Effector CD4-positive, alpha-beta T cell (primary cell): ENCODE results near the gene SMPD4.
"Not testable (repeated sequence)": the region's sequence is repeated elsewhere in the genome, so short reads cannot be mapped to it uniquely, and the experiment has no call there.

Experiments used
- DNase-seq: peaks from one replicate; pipeline ENCODE4 v3.0.0-alpha.2; 2020

Gene SMPD4

DNA sequence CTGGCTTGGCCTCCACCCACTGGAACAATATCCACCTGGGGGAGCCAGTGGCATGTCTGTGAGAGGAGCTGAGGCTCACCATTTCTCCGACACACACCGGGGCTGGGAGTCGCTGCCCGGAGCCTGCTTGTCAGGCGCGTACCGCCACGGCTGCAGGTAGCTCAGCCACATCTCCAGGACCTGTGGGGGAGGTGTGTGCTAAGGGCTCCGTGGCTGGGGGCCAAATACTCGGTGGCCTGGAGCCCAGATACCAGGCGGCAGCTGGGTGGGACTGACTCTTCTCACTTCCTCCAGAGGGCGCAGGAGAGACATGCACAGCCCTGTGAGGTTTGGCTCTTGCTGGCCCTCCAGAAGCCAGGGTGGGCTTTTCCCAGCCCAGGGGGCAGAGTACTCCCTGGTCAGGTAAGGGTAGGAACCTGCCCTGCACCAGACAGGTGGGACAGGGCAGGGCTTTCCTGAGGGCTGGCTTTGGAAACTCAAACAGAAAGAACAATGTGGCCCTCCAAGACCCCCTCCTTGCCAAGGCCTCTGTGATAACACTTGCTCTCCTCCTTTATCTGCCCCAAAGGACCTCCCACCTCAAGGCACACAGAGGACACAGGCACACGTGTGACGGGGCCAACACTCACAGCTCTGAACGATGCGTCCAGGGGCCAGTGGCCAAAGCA, 25.3 kb downstream of the SMPD4 start:
- DNase-seq: not testable (repeated sequence)

DNA sequence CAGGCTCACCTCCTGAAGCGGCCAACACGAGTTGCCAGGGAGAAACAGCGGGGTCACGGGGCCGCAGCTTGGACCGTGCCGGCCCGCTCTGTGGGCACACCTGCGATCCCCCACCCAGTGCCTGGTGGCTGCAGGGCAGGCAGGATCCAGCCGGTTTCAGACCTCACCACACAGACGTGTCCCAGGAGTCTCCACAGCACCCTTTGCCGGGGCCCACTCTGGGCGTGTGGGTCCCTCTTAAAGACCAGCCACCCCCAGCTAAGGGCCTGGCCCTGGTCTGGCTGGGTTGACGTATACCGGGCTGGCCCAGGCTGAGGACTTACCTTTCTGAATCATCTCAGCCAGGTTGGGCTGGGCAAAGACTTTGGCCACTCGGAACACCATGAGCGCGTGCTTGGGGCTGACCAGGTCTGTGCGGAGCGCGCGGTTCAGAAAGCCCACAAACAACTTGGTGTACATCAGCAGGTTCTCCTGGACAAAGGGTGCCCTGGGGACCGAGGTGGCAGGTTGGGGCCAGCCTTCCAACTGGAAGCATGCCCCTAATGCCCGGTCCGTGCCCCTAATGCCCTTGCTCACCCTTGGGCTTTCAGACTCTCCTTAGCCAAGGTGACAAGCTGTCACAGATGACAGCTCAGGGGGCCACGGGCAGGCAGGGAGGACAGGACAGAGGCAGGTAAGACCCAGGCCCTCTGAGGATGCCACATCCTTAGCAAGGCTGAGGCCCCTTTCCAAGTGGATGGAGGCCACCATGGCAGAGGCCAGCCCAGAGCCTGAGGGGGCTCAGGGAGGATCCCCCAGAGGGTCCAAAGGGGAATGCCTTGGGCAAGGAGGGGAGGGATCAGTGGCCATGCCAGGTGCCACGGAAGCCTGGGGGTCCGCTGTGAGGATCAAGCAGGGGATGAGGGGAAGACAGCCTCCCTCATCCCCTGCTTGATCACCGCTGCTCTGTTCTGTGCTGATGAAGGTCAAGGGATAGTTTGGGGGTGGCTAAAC, 26.3 kb downstream of the SMPD4 start:
- no peak for DNase-seq

DNA sequence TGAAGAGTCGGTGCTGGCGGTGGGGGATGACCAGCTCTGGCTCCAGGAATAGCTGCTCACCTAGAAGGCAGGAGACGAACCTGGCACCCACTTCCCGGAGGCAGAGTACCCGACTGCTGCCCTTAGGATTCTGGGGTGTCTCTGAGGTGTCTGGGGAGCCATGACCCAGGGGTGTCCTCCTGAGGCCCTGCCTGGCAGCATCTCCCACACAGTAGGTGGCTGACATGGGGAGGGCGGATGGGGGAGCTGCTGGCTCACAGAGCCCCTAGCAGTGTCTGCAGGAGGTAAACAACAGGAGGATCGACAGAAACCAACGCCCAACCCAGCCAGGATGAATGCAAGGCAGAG, 27.0 kb downstream of the SMPD4 start:
- DNase-seq: not testable (repeated sequence)

DNA sequence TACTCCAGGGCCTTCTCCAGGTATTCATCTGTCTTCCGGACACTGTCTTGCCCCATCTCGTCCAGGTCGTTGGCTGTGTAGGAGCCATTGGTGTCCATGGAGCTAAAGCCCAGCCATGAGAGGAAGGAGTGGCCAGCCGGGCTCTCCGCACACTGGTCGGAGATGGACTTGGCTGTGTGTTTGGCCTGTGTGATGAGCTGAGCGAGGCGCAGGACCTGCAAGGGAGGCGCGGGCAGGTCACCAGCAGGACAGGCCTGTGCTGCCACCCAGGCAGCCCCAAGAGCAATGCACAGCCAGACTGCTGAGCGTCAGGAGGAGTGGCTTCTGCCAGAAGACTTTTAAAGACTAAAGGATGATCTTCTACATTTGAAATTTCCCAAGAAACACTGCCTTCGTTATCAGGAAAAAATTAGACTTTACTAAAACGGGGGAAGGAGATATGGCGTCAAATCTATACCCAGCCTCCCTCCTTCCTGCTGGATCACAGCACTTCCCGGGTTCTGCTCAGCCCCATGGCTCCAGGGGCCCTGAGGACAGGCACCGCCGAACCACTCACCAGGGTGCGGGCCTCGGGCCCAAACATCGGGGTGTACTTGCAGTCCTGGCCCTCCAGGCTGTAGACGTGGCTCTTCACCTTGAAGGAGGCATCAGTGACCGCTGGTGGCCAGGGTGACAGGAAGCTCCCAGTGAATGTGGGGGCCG, 27.5 kb downstream of the SMPD4 start:
- DNase-seq: not testable (repeated sequence)

DNA sequence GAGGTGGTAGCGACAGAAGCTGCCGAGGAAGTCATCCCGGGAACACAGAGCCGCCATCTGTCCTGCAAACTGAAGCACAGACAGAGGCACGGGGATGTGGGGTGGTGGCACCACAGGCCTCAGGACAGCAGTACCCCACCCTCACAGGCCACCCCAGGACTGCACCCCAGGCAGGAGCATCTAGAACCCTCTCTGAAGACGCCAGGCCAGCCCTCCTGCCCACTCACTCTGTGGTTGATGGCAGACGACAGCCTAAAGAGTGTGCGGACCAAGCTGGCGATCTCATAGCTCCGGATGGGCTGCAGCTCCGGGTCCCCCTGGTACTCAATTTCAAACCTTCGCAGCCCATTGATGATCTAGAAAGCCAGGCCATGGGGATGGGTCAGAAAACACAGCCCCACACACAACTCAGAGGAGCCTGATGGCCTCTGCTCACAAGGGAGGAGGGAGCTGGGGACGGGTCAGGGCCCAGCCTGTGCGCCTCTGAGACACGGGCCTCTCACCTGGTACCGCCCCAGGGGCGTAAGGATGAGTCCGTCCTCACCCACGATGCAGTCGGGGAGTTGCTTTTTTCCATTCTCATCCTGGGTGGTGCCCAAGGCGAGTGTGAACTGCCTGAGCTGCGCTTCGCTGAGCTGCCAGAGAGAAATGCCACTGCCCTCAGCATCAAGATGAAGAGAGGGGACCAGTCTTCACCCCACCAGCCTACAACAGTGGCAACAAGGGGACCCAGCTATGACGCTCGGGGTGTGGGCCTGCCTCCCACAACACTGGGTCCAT, 28.4 kb downstream of the SMPD4 start:
- no peak for DNase-seq

DNA sequence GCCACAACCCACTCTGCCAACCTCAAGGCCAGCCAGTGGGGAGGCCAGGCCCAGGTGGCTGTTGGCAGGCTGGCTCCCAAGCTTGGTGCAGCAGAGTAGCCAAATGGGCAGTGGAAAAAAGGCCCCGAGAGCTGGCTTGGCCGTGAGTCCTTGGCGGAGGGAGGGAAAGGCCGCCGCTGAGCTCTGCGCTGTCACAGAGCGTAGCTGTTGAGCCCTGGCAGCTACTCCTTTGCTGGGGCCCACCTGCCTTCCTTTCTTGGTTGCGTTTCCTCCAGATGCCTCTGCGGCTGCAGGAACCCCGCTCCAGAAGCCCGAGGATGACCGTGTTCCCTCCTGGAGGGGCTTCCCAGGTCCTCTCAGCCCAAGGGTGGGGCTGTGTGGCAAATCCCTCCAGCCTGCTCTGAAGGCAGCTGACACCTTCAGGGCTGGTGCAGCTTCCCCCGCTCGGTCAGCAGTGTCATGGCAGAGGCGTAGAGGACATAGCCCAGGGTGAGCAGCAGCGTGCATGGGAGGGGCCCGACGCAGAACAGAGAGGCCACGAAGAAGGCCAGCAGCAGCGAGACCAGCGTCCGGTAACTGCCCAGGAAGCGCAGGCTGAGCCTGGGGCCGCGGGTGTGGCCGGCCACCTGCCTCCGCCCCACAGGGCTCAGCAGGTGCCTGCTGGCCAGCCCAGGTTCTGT, 29.1 kb downstream of the SMPD4 start:
- not testable (repeated sequence) for DNase-seq

DNA sequence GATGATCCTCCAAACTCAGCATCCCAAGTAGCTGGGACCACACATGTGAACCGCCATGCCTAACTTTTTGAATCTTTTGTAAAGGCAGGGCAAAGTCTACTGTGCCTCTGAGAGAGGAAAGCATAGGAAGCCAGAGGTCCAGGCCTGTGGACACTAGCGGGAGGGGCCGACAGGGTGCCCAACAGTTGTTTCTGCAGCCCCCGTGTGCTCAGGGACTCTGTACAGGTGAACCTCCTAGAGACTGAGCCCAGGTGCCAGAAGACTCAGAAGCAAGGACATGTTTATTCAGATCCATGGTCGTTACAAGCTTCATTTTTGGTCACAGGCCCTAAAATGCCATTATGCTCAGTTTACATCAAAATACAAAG, 30.3 kb downstream of the SMPD4 start:
- DNase-seq: not testable (repeated sequence)

DNA sequence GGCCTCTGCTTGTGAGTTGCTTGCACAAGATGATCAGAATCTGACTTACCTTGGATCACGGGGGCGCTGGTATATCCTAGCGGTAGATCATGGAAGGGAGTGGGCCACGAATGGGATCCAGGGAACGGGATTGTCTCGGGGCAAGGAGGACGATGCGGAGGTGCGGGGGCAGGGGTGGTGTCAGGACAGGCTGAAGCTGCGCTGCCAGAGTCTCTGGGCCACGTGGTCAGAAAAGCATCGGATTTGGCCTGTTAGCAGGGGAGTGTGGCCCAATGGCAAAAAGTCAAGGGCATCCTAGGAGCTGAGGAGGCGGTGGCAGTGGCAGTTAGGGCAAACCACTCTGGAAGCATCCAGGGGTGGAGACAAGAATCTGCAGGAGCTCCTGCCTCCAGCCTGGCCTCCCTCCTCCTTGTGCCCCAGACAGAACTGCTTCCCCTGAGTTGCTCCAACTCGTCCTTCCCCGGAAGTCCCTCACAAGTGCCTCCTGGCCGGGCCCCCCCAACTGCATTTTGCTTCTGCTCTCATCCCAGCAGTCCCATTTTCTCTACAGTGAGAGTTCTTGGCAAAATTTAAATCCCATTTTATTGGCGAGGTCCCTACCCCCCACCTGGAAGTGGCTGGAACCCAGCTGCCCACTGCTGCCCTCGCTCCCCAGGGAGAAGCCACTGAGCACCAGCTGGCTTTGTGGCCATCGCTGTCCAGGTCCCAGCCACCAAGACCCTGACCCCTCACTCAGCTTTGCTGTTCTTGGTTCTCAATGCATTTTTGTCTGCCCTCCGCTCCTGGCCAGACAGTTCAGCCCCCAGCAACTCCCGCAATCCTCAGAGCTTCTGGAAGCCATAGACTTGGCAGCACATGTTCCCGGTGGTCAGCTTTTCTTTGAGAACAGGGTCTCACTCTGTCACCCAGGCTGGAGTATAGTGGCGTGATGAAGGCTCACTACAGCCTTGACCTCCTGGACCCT, 30.9 kb downstream of the SMPD4 start:
- no peak for DNase-seq

DNA sequence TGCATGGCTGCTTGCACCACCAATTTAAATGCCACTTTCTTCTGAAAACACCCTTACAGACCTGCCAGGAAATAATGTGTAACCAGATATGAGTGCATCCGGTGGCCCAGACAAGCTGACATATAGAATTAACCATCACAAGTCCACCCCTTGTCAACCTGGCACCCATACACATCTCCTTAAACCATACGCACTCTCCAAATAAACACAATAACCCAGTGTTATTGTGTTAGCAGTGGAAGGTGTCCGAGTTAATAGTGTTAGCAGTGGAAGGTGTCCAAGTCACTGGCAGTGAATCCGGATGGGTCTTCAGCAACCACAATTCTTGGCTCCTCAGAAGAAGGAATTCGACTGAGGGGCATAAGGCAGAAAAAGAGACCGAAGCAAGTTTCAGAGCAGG, 32.9 kb downstream of the SMPD4 start:
- not testable (repeated sequence) for DNase-seq

DNA sequence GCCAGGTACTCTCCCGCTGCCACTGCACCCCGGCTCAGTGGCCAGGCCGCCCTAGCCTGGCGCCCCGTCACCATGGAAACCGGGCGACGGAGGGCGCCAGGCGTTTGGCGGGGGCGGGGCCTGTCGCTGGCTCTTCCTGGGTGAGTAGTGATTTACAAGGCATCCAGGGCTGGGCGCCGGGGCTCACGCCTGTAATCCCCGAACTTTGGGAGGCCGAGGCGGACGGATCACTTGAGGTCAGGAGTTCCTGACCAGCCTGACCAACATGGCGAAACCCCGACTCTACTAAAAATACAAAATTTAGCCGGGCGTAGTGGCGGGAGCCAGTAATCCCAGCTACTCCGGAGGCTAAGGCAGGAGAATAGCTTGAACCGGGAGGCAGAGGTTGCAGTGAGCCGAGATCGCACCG, 36.4 kb downstream of the SMPD4 start, which contains the start of gene CCDC74B:
Gene CCDC74B, minus strand, starts transcription at position 107 of the 409 bp plus-strand sequence. CDS start 116 bp downstream, outside the sequence.
- DNase-seq: peak; percentile 16

DNA sequence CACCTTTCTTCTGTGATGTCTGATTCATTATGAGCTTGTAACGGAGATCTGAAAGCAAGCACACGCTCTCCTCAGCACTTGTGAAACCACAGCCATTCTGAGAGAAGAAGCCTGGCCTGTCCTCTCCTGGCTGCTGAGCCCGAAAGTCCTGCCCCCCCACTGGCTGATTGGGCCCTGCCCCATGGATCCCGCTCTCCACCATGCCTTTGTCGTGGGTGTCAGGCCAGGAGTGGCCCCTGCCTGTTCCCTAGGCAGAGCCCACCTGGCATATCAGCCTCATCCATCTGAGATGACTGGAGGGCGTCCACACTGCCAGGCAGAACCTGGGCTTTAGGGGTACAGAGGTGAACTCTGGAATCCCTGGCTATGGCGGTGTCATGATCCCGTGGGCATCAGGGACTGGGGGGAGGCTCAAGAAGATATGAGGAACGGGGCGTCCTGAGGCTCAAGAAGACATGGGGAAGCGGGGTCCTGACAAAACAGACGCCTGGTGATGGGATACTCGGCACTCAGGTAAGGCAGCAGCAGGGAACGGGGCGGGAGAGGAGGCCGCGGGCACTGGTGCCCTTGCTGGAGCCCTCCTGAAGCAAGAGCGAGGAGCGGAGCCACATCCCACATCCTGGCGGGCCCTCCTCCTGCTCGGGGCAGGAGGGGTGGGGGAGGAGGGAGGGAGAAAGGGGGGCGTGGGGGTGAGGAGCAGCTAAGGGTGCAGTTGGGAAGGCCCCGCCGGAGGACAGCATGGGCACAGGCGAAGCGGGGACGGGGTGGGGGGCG, 37.9 kb downstream of the SMPD4 start:
- DNase-seq: not testable (repeated sequence)

DNA sequence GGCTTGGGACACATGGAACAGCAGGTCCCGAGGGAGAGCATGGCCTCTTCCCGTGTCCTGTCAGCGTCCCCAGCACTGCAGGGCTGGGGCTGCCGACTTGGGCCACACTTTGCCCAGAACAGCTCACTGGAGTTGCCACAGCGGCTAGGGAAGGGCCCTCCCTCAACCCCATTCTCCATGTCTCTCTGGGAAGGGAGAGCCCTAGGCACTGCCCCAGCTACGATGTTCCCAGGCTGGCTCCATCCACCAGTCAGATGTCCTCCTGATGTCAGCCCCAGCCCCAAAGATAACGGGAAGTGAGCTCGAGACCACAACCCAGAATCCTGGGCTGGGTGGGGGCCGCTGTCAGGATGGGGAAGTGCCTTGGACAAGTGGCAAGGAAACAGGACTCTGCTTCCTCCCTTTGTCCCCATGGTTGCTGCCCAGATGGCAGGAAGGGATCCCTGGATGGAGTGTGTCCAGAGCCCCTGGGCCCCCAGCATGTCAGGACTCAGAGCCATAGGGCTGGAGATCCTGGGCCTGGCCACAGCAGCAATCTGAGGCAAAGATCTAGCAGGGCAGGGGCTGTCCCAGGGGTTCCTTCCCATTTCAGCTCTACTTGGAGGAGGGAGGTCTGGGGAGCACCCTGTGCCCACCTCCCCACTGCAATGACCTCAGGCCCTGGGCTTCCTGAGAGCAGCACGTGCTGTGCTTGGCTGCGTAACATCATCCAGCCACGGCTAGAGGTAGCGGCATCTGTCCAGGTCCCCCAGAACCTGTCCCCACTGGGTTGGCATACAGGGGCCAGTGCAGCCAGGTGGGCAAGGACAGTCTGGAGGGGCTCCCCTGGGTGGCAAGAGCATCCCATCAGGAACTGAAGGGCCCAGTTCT, 38.8 kb downstream of the SMPD4 start:
- DNase-seq: not testable (repeated sequence)

DNA sequence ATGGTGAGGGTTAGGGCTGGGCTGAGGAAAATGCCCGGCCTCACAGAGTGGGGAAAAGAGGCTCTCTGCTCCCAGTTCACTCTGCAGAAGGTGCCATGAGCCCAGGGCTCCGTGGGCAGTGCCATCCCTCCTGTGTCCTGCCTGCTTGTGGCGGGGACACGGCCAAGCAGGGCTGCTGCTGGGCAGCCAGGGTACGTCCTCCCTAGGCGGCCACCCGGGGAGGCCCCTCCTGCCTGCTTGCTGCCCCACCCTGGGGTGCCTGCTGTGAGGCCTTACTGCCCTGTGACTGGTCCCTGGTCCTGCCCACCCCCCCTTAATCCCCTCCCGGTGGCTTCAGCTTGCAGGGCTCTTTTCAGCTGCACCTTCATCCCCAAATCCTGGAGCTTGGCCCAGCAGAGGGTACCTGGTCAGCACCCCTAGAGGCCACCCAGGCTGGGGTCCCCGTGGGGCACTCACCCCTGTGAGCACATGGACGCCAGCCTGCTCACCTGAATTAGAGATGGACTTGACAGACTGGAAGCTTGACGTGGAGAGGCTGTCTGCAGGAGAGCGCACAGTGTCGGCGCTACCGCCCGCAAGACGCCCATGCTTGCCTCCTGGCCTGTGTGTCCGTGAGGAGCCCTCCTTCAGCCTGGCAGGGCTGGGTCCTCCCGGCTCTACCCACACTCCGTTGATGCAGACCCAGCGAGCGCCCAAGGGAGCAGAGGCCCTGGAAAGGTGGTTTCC, 39.6 kb downstream of the SMPD4 start:
- not testable (repeated sequence) for DNase-seq

DNA sequence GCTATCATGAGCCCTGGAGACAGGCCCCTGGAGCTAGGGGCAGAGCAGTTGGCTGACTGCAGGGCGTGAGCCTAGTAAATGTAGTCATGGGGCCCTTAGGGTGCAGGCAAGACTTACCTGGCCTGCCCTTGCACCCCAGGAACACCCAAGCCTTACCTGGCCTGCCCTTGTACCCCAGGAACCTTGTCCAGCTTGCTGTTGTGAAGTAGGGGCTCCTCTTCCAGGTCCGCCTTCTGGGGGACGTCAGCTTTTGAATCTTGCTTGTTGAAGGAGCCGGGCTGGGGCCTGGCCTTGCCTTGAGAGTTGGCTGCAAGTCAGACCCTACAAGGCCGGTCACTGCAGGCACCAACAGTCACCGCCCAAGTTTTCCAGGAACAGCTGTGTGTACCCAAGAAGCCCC, 40.4 kb downstream of the SMPD4 start:
- DNase-seq: not testable (repeated sequence)

DNA sequence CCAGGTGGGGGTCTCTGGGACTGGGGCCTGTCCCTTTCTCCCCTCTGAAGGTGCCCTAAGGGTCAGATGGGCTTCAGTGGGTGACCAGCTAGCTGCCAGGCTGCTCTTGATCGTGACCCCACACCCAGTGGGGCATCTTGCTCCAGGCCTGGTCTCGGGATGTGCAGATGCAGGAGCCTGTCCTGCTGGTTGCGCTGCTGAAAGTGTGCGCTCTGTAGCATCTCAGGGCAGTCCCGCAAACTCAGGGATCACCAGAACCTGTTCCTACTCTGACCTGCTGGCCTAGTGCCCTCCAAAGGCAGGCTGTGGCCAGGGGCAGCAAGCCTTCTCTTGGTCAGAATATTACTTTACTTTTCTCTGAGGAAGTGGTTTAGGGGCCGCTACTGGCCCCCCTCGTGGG, 40.9 kb downstream of the SMPD4 start:
- DNase-seq: not testable (repeated sequence)

DNA sequence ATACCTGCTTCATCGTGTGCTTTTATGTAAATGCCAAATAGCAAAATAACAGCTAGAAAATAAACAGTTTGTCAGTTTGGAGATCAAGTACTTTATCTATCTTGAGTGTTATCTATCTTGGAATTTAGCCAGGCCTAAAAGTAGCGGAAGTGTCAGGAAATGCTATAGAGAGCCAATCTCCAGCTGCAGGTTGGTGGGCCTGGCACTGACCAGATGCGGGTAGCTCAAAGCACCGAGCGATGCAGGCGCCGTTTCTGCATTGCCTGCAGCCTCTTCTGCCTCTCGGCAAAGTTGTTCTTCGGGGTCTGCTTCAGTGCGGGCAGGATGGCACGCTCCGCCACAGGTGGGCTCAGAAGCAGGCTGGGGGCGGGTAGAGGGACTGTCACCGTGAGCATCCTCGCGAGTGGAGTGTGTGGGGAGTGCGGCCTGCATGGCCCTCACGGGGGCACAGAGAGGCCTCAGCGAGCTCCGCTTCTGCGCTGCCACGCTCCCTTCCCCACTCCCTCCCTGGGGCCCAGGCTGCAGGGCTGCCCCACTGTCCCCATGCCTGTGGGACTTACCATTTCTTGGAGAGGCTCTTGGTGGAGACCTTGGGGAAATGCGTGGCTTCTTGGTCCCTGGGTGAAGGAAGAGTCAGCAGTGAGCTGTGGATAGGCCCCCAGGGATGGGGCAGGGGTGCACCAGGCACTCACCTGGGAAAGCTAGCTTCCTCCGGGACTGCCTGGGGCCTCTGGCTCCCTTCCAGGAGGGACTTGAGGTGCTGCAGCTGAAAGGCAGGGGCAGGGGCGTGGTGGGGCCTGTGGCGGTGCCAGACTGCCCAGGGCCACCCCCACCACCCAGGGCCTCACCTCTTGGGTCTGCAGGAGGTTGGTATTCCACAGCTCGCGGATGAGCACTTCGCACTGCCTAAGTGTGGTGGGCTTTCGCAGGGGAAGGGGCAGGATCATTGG, 41.8 kb downstream of the SMPD4 start:
- DNase-seq: not testable (repeated sequence)

DNA sequence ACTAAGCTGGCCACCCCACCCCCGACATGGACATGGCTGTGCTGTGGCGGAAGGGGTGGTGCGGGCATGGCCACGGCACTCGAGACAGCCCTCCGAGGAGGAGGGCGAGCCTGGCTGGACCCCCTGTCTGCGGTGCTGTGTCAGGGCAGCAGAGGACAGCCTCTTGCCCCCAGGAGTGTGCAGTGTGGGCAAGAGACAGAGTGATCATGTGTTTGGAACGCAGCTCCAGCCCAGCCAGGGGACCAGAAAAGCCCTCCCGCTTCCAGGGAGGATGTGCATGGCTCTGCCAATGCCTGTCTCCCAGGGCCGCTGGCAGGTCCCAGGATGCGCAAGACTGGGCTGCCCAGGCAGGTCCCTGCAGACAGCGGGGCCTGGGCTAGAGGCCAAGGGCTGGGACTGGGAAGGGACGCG, 42.6 kb downstream of the SMPD4 start:
- not testable (repeated sequence) for DNase-seq
